Gastroesophageal sphincter (tissue), 4 donors: ENCODE results near the gene ALOX5AP. TPM values are rescaled to one million over a fixed set of nuclear protein-coding genes. Genes with fewer than 3 reads are reported as not detected.

ENCODE experiments used
- ATAC-seq: fragments of 150-250 bp; one replicate; pipeline ENCODE4 v1.9.1; 2016; ENCODE audit warnings: mild to moderate bottlenecking, moderate library complexity
- H3K27ac ChIP-seq, 4 donors: fragments of 200-600 bp; sonication (generic) in 3 of 4; 1 replicate in 3 of 4; 2 replicates in 1 of 4; pipeline ENCODE4 v1.5.1; 2016 to 2019
- H3K27me3 ChIP-seq: fragments of 200-600 bp; sonication (generic); one replicate; pipeline ENCODE4 v1.5.1; 2019
- H3K36me3 ChIP-seq, 2 donors: fragments of 200-600 bp; sonication (generic); one replicate each; pipeline ENCODE4 v1.5.1; 2019; ENCODE audit warnings: control low read depth in 1 of 2
- H3K4me1 ChIP-seq, 3 donors: fragments of 200-600 bp; sonication (generic); 1 replicate in 2 of 3; 2 replicates in 1 of 3; pipeline ENCODE4 v1.5.1; 2016 to 2019; ENCODE audit warnings: control low read depth in 2 of 3
- H3K4me3 ChIP-seq, 2 donors: fragments of 200-600 bp; sonication (generic); one replicate each; pipeline ENCODE4 v1.5.1; 2019; ENCODE audit warnings: mild to moderate bottlenecking in 1 of 2, moderate library complexity in 1 of 2
- H3K9me3 ChIP-seq, 3 donors: fragments of 200-600 bp; sonication (generic); one replicate each; pipeline ENCODE4 v1.5.1; 2017 to 2019; ENCODE audit warnings: control low read depth in 2 of 3
- CTCF ChIP-seq, 4 experiments: fragments of 200-600 bp in 2 of 4; fragments of 450-650 bp in 2 of 4; sonication (generic) in 1 of 4; IDR thresholded peaks; one replicate each; pipeline ENCODE4 v1.5.1; 2017 to 2019; ENCODE audit warnings: antibody characterized with exemption in 4 of 4, mild to moderate bottlenecking in 2 of 4, moderate library complexity in 2 of 4
- EP300 ChIP-seq: sonication (generic); formaldehyde crosslinking; IDR thresholded peaks from one replicate; pipeline ENCODE4 v1.6.1; 2017; ENCODE audit warnings: antibody characterized with exemption, mild to moderate bottlenecking
- POLR2A ChIP-seq, 2 donors: fragments of 450-650 bp; IDR thresholded peaks; one replicate each; pipeline ENCODE4 v1.6.1; 2017; ENCODE audit warnings: antibody characterized with exemption in 2 of 2, mild to moderate bottlenecking in 2 of 2, moderate library complexity in 1 of 2
- POLR2AphosphoS5 ChIP-seq: sonication (generic); formaldehyde crosslinking; IDR thresholded peaks from one replicate; pipeline ENCODE4 v1.6.1; 2017; ENCODE audit warnings: antibody characterized with exemption
- WGBS, 2 donors: methylation state at CpG; one replicate each; pipeline ENCODE4 v1.1.5; 2018; ENCODE audit warnings: low coverage in 1 of 2; 5-methylcytosine and 5-hydroxymethylcytosine counted together
- total RNA-seq, 4 donors: library from RNA; depleted of rRNA; stranded (reverse); fragments of >200 nt; gene quantifications; one replicate each; pipeline ENCODE4 v1.1.0, GENCODE V29; 2016

The ALOX5AP gene
- total RNA-seq, 4 donors from 2014 or later, result 5.6 to 34.7 (median 19.7) TPM

GRCh38 chr13:30698488-30699005 lies 36.8 kb upstream of the ALOX5AP start:
- Histone ChIP-seq H3K27me3 (no peaks in the 10 kb centered on the region), H3K4me1 (peaks cover 0 to 30% (median 13%) of the 10 kb centered on the region in 3 donors), H3K36me3 (no peaks in the 10 kb centered on the region), H3K4me3 (no peak overlapping the region), H3K9me3 (no peaks in the 10 kb centered on the region), H3K27ac (no peak overlapping the region)
- TF ChIP-seq EP300 (no peak), POLR2AphosphoS5 (no peak), CTCF (IDR thresholded peaks at IDR 0.05) (no peak), POLR2A (IDR thresholded peaks at IDR 0.05) (no peak)
- ATAC-seq, result no peak
- 84 to 94% methylated on average over 8 to 10 of the region's 15 CpGs for WGBS, 2 donors

GRCh38 chr13:30700364-30700763 lies 35.0 kb upstream of the ALOX5AP start:
- H3K9me3 ChIP-seq, result no peaks in the 10 kb centered on the region
- ATAC-seq, result no peak
- no peak overlapping the region for H3K27ac ChIP-seq
- H3K27me3 ChIP-seq, result no peaks in the 10 kb centered on the region
- no peaks in the 10 kb centered on the region for H3K36me3 ChIP-seq
- TF ChIP-seq POLR2A (IDR thresholded peaks at IDR 0.05) (no peak), POLR2AphosphoS5 (no peak), EP300 (no peak), CTCF (IDR thresholded peaks at IDR 0.05) (no peak)
- peaks cover 0 to 30% (median 13%) of the 10 kb centered on the region in 3 donors for H3K4me1 ChIP-seq
- no peak overlapping the region for H3K4me3 ChIP-seq
- 54 to 59% methylated on average over 4 to 5 of the region's 5 CpGs for WGBS, 2 donors

- H3K27me3 ChIP-seq, result no peaks in the 10 kb centered on the region
- TF ChIP-seq POLR2AphosphoS5 (no peak), EP300 (no peak), POLR2A (IDR thresholded peaks at IDR 0.05) (no peak)
- peaks cover 0 to 16% (median 7%) of the 10 kb centered on the region in 3 donors for H3K4me1 ChIP-seq
- no peaks in the 10 kb centered on the region for H3K36me3 ChIP-seq
- ATAC-seq, result no peak
- H3K27ac ChIP-seq, result no peak overlapping the region
- no peaks in the 10 kb centered on the region for H3K9me3 ChIP-seq
- no peak overlapping the region for H3K4me3 ChIP-seq
- 95 to 98% methylated on average over 4 of the region's 4 CpGs for WGBS, 2 donors
Observed at GRCh38 chr13:30702006-30702405, 33.3 kb upstream of the ALOX5AP start.

GRCh38 chr13:30704596-30704995 lies 30.7 kb upstream of the ALOX5AP start:
- 50% methylated on average over 2 of the region's 6 CpGs; no CpG with 5 or more reads in 1 of the 2 donors for WGBS, 2 donors
- Histone ChIP-seq H3K4me3 (no peak overlapping the region), H3K9me3 (no peaks in the 10 kb centered on the region), H3K27ac (no peak overlapping the region), H3K36me3 (no peaks in the 10 kb centered on the region), H3K27me3 (no peaks in the 10 kb centered on the region), H3K4me1 (no peaks in the 10 kb centered on the region)
- ATAC-seq, result no peak
- no peak for TF ChIP-seq POLR2A (IDR thresholded peaks at IDR 0.05)

- Histone ChIP-seq H3K27me3 (no peaks in the 10 kb centered on the region), H3K27ac (no peak overlapping the region), H3K9me3 (no peaks in the 10 kb centered on the region), H3K36me3 (no peaks in the 10 kb centered on the region), H3K4me3 (no peak overlapping the region), H3K4me1 (no peaks in the 10 kb centered on the region)
- 90 to 94% methylated on average over 2 to 4 of the region's 4 CpGs for WGBS, 2 donors
- TF ChIP-seq POLR2AphosphoS5 (no peak), EP300 (no peak), POLR2A (IDR thresholded peaks at IDR 0.05) (no peak), CTCF (IDR thresholded peaks at IDR 0.05) (no peak)
- ATAC-seq, result no peak
Observed at GRCh38 chr13:30705680-30706079, 29.7 kb upstream of the ALOX5AP start.

GRCh38 chr13:30708541-30708940 lies 26.8 kb upstream of the ALOX5AP start:
- no peaks in the 10 kb centered on the region for H3K36me3 ChIP-seq
- no peak for ATAC-seq
- H3K9me3 ChIP-seq, result no peaks in the 10 kb centered on the region
- 42 to 56% methylated on average over 3 of the region's 3 CpGs for WGBS, 2 donors
- H3K27ac ChIP-seq, result no peak overlapping the region
- no peaks in the 10 kb centered on the region for H3K4me1 ChIP-seq
- H3K27me3 ChIP-seq, result no peaks in the 10 kb centered on the region
- TF ChIP-seq POLR2A (IDR thresholded peaks at IDR 0.05) (no peak), EP300 (no peak), POLR2AphosphoS5 (no peak), CTCF (IDR thresholded peaks at IDR 0.05) (no peak)
- H3K4me3 ChIP-seq, result no peak overlapping the region
